ENCODE measurements around the gene HEXIM1.

HEXIM1 gene

GRCh38 chr17:45175759-45176115 is 27.5 kb downstream of the HEXIM1 start:
- no peak for DNase-seq

- no peak for DNase-seq
These were observed 29.3 kb downstream of the HEXIM1 start for GRCh38 chr17:45177563-45177962.

GRCh38 chr17:45184144-45184543 is 35.9 kb downstream of the HEXIM1 start:
- DNase-seq: no peak

GRCh38 chr17:45186801-45187354 is 38.6 kb downstream of the HEXIM1 start:
- no peak for DNase-seq

- no peak for DNase-seq
These were observed 40.7 kb downstream of the HEXIM1 start for GRCh38 chr17:45189009-45189408.

- DNase-seq: no peak
These were observed 42.4 kb downstream of the HEXIM1 start for GRCh38 chr17:45190503-45191255.

- no peak for DNase-seq
These were observed 47.1 kb downstream of the HEXIM1 start for GRCh38 chr17:45195424-45195823.

- DNase-seq: no peak
These were observed 48.8 kb downstream of the HEXIM1 start for GRCh38 chr17:45197108-45197507.

GRCh38 chr17:45197555-45198334 is 49.5 kb downstream of the HEXIM1 start:
- peak; percentile 80 for DNase-seq

GRCh38 chr17:45200701-45201100 is 52.4 kb downstream of the HEXIM1 start:
- no peak for DNase-seq

- DNase-seq: no peak
These were observed 53.2 kb downstream of the HEXIM1 start for GRCh38 chr17:45201457-45201856.

Measured in NCI-H510A (cell line).